ENCODE data around the gene TMEM131L.
"Not testable (repeated sequence)": the region's sequence is repeated elsewhere in the genome, so short reads cannot be mapped to it uniquely, and the experiment has no call there.

Gene TMEM131L

GRCh38 chr4:153579872-153580271, 113.7 kb downstream of the TMEM131L start:
- DNase-seq (ENCODE audit: low spot score), result no peak

GRCh38 chr4:153582954-153583702, 117.0 kb downstream of the TMEM131L start:
- DNase-seq (ENCODE audit: low spot score), result no peak

GRCh38 chr4:153585026-153585425, 118.9 kb downstream of the TMEM131L start:
- DNase-seq (ENCODE audit: low spot score), result no peak

- DNase-seq (ENCODE audit: low spot score), result no peak
Measured at GRCh38 chr4:153589703-153590595, 123.8 kb downstream of the TMEM131L start.

- DNase-seq (ENCODE audit: low spot score), result no peak
Measured at GRCh38 chr4:153591441-153591840, 125.3 kb downstream of the TMEM131L start.

GRCh38 chr4:153592064-153592463, 125.9 kb downstream of the TMEM131L start:
- DNase-seq (ENCODE audit: low spot score), result no peak

- DNase-seq (ENCODE audit: low spot score), result no peak
Measured at GRCh38 chr4:153593161-153593560, 127.0 kb downstream of the TMEM131L start.

GRCh38 chr4:153594210-153594609, 128.1 kb downstream of the TMEM131L start:
- DNase-seq (ENCODE audit: low spot score), result no peak

GRCh38 chr4:153595894-153596601, 129.9 kb downstream of the TMEM131L start:
- DNase-seq (ENCODE audit: low spot score), result no peak

GRCh38 chr4:153602758-153603157, 136.6 kb downstream of the TMEM131L start:
- no peak for DNase-seq (ENCODE audit: low spot score)

GRCh38 chr4:153603258-153603657, 137.1 kb downstream of the TMEM131L start:
- no peak for DNase-seq (ENCODE audit: low spot score)

- no peak for DNase-seq (ENCODE audit: low spot score)
Measured at GRCh38 chr4:153603835-153604234, 137.7 kb downstream of the TMEM131L start.

GRCh38 chr4:153609070-153609469, 142.9 kb downstream of the TMEM131L start:
- not testable (repeated sequence) for DNase-seq (ENCODE audit: low spot score)

GRCh38 chr4:153610623-153611376, 144.6 kb downstream of the TMEM131L start:
- DNase-seq (ENCODE audit: low spot score), result no peak

- no peak for DNase-seq (ENCODE audit: low spot score)
Measured at GRCh38 chr4:153611679-153612078, 145.5 kb downstream of the TMEM131L start.

GRCh38 chr4:153612878-153613277, 146.7 kb downstream of the TMEM131L start:
- DNase-seq (ENCODE audit: low spot score), result no peak

GRCh38 chr4:153616006-153616555, 149.9 kb downstream of the TMEM131L start:
- DNase-seq (ENCODE audit: low spot score), result no peak

GRCh38 chr4:153618833-153619232, 152.7 kb downstream of the TMEM131L start:
- no peak for DNase-seq (ENCODE audit: low spot score)

GRCh38 chr4:153619811-153620210, 153.7 kb downstream of the TMEM131L start:
- no peak for DNase-seq (ENCODE audit: low spot score)

- DNase-seq (ENCODE audit: low spot score), result no peak
Measured at GRCh38 chr4:153620352-153620751, 154.2 kb downstream of the TMEM131L start.

- DNase-seq (ENCODE audit: low spot score), result no peak
Measured at GRCh38 chr4:153622093-153622492, 155.9 kb downstream of the TMEM131L start.
